Measurements from ENCODE around the gene NLRP12.
"Not testable (repeated sequence)": the region's sequence is repeated elsewhere in the genome, so short reads cannot be mapped to it uniquely, and the experiment has no call there.

The NLRP12 gene

GRCh38 chr19:53773999-53774398, 50.1 kb downstream of the NLRP12 start:
- no peak for DNase-seq

GRCh38 chr19:53772943-53773342, 51.2 kb downstream of the NLRP12 start:
- DNase-seq = peak; percentile 4

DNA sequence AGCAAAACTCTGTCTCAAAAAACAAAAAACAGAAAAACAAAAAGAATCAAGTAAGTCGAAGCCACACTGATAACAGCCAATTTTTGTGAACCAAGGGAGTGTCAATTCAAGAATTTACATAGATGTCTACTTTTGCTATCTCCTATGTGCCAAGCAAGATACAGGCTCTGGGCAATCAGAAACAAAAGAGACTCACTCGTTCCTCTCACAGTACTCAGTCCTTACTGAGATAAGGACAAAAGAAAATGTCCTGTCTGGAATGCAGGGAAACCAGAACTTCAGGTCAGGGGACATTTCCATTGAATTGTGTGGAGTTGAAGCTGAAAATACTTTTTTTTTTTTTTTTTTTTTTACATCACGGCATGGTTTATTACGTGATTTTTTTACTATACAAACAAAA, 53.0 kb downstream of the NLRP12 start:
- DNase-seq = no peak

DNA sequence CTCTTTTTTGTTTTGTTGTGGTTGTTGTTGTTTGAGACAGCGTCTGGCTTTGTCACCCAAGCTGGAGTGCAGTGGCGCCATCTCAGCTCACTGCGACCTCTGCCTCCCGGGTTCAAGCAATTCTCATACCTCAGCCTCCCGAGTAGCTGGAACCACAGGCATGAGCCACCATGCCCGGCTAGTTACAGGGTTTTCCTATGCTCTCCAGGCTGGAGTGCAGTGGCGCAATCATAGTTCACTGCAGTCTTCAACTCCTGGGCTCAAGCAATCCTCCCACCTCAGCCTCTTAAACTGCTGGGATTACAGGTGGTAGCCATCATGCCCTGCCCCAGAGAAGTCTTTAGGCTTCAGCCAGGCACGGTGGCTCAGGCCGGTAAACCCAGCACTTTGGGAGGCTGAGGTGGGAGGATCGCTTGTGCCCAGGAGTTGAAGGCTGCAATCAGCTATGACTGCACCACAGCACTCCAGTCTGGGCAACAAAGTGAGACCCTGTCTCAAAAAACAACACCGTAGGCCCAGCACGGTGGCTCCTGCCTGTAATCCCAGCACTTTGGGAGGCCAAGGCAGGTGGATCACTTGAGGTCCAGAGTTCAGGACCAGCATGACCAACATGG, 54.3 kb downstream of the NLRP12 start:
- DNase-seq = not testable (repeated sequence)

DNA sequence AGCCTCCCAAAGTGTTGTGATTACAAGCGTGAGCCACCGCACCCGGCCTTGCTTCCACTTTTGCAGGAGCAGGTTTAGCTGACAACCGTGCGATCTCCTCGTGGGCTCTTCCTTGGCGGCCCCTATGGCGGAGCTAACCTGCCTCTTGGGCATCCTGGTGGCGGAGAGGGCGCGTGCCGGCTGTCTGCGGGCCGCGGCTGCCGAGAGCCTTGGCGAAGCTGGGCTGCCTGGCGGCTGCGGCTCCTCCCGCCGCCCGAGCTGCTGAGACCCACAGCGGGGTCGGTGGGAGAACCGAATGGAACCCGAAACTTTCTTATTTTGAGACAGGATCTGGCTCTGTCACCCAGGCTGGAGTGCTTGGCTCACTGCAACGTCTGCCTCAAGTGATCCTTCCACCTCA, 55.7 kb downstream of the NLRP12 start:
- DNase-seq = no peak

GRCh38 chr19:53758991-53759390, 65.1 kb downstream of the NLRP12 start:
- DNase-seq = not testable (repeated sequence)

All from NCI-H2029 treated with DMSO at 0.1 percent for 48 hours (cell line).